Medulla oblongata (tissue), 1 donor: ENCODE data around the gene BRAF.
"Not testable (repeated sequence)": the region's sequence is repeated elsewhere in the genome, so short reads cannot be mapped to it uniquely, and the experiment has no call there.

Experiments used
- DNase-seq: peaks from one replicate; pipeline ENCODE4 v3.0.0-alpha.2; 2015; ENCODE audit errors: extremely low spot score

Gene BRAF

GRCh38 chr7:140712392-140712791 lies 212.3 kb downstream of the BRAF start:
- DNase-seq: not testable (repeated sequence)

DNA sequence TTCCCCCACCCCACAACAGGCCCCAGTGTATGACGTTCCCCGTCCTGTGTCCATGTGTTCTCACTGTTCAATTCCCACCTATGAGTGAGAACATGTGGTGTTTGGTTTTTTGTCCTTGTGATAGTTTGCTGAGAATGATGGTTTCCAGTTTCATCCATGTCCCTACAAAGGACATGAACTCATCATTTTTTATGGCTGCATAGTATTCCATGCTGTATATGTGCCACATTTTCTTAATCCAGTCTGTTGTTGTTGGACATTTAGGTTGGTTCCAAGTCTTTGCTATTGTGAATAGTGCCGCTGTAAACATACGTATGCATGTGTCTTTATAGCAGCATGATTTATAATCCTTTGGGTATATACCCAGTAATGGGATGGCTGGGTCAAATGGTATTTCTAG lies 216.0 kb downstream of the BRAF start:
- not testable (repeated sequence) for DNase-seq

DNA sequence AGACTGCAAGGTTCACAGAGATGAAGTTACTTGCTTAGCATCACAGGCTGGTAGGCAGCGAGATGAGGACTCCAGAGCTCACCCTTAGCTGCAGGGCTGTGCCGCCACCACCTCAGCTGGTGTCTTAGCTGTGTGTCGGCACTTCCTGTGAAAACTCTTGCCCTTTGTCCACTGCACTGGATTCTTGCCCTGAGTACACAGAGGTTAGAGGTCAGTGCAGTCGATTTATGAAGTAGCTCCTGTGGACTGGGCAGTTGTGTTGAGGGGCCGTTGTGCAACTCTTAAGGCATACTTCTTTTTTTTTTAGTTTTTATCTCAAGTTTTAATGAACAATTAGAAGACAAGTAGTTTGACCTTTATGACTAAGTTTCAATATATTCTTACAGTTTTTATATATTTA lies 217.6 kb downstream of the BRAF start:
- no peak for DNase-seq

DNA sequence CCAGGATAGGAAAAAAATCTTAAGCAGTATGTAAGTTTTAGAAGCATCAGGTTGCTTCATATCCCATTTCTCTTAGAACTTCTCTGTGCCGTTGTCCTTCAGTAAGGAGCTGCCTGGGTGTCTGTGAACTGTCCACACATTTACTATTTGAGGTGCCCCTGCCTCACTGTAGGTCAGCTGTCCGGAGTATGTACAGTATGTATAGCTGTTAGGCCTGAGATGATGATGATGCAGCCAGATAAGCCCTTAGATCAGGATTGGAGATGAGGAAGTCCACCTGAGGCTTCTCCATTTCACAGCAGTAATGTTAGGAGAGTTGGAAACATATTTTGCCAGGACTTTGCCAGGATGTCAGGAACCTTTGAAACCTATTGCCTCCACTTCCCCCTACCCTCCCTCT lies 220.5 kb downstream of the BRAF start:
- no peak for DNase-seq

DNA sequence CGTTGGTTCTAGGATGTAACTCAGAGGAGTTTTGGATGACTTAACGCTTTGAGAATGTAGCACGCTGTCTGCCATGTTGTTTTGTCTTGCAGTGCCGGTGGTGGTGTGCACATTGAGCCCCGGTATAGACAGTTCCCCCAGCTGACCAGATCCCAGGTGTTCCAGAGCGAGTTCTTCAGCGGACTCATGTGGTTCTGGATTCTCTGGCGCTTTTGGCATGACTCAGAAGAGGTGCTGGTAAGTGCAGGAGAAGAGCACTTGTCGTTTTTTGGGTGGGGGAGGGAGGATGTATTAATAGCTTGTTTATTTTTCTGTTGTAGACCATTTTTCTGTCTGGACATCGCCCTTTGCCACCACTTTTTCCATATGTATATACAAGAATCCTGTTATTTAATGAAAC lies 222.0 kb downstream of the BRAF start:
- no peak for DNase-seq

- DNase-seq: no peak
Measured at GRCh38 chr7:140698477-140698876, 226.3 kb downstream of the BRAF start.

DNA sequence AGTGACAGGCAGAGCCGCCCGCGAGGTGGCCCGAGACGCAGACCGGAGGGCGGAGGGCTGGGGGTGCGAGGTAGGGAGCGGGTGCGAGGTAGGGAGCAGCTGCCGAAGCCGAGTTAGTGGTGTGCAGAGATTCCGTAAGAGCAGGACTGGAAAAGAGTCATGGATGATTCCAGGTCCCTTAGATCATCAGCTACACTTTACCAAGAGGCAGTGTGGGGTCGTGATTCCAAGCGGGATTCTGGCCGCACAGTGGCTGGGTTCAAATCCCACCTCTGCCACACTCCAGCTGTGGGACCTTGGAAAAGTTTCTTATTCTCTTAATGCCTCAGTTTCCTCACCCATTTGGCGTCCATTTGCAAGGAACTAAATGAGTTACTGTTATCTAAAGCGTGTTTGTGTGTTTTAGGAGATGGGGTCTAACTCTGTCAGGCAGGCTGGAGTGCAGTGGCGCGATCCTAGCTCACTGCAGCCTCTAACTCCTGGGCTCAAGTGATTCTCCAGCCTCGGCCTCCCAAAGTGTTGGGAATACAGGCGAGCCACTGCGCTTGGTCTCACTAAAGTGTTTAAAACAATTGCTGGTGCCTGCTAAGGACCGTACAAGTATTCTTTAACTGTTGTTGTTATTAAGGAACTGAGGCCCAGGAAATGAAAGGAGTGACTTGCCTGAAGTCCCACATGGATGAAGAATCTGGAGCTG lies 227.1 kb downstream of the BRAF start:
- no peak for DNase-seq

DNA sequence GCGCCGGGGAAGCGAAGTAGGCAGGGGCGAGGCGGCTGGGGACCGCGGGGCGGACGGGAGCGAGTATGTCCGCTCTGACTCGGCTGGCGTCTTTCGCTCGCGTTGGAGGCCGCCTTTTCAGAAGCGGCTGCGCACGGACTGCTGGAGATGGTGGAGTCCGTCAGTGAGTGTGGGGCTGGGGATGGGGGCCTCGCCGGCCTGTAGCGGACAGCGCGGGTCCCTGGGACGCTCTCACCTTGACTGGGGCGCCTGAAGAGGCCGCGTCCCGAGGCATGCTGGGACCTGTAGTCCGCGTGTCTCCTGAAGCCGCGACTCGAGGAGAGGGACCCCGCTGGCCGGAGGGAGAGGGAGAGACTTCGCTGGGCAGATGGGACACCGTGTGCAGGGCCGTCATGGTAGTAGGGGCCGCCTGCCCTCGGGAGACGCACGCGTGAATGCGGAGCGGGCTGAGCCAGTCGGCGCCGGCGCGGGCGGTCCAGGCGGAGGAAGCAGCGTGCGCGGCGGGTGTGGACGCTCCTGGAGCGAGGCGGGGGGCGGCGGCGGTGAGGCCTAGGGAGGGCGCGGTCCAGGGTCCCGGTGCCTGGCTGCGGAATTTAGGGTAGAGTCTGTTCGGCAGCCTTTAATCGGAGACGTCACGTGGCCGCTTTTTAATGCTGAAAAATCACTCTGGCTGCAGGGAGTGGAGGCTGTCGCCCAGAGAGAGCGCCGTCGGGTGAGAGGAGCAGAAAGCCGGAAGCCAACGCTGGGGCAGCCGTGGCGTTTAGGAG lies 227.9 kb downstream of the BRAF start, which contains the start of gene NDUFB2:
Gene NDUFB2 (plus strand): TSS at position 29 of the 767 bp plus-strand sequence. CDS start 37 bp downstream, at position 66.
- DNase-seq: peak; percentile 90

DNA sequence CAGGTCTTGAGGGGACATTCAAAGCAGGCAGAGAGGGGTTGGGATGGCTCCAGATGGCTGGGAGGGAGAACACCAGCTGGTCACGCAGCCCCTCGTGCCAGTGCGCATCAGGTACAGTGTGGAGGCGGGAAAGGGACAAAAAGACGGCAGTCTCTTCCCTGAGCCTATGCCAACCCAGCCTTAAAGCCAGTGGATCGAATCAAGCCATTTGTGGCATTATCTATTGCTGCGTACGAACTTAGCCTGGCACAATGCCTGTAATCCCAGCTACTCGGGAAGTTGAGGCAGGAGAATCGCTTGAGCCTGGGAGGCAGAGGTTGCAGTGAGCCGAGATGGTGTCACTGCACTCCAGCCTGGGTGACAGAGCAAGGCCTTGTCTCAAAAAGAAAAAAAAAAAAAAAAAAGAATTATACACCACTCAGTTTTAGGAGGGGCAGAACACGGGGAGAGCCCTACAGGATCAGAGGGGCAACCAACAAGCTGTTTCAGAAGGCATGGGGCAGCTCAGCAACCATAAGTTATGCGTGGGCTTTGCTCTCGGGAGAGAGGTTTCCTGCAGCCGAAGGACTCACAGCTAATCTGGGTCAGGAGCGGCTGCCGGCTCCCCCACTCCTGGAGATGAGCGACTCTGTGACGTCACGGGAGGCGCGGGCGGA lies 228.6 kb downstream of the BRAF start:
- DNase-seq: peak; percentile 95

- DNase-seq: no peak
Measured at GRCh38 chr7:140695381-140695780, 229.3 kb downstream of the BRAF start.

- no peak for DNase-seq
Measured at GRCh38 chr7:140694592-140694991, 230.1 kb downstream of the BRAF start.

GRCh38 chr7:140693849-140694248 lies 230.9 kb downstream of the BRAF start:
- not testable (repeated sequence) for DNase-seq

DNA sequence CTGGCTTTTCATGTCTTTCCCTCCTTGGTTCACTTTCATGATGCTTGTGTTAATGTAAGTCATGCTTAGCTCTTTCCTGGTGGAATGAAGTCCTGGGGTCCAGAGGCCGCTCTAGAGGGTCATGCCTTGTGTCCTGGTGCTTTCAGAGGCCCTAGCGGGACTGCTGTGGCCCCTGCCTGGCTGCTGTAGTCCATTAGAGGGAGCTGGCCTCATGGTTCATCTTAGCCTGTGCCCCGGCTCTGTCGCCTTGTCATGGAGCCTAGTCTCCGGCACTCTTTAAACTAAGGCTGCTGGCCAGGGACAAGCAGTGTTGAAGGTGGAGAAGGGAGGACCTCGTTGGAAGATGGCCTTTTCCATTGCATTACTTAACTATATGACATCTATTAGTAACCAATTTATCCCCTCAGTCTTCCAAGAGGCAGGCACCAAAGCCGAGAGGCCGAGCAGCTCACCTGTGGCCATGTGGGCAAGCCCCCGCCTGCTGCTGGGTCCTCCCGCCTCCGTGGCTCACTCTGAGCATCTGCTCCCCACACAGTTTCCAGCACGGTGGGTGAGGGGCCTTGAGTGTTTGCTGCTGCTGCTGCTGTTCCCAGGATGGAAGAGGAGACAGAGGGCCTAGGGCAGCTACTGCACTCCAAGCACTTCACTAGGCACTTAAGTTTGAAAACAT lies 233.2 kb downstream of the BRAF start:
- no peak for DNase-seq

GRCh38 chr7:140689199-140690152 lies 235.3 kb downstream of the BRAF start:
- no peak for DNase-seq

DNA sequence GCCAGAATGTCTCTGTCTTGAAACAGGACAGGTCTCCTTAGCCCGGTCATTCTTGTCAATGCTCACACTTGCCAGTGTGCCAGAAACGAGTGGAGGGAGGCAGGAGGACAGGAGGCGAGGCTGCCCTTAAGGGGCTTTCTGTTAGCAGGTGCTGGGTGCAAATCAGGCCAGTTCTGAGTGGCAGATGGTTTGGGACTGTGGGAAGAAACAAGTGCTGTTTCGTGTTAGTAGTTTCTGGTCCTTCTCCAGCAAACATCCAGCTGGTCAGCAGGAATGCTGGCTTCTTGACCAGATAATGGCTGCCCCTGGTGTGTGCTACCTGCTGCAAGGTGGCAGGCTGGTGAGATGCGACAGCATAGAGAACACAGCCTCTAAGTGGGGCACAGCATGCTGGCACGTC lies 236.4 kb downstream of the BRAF start:
- DNase-seq: no peak

- DNase-seq: no peak
Measured at GRCh38 chr7:140686921-140687320, 237.8 kb downstream of the BRAF start.

- DNase-seq: no peak
Measured at GRCh38 chr7:140685407-140686087, 239.2 kb downstream of the BRAF start.

DNA sequence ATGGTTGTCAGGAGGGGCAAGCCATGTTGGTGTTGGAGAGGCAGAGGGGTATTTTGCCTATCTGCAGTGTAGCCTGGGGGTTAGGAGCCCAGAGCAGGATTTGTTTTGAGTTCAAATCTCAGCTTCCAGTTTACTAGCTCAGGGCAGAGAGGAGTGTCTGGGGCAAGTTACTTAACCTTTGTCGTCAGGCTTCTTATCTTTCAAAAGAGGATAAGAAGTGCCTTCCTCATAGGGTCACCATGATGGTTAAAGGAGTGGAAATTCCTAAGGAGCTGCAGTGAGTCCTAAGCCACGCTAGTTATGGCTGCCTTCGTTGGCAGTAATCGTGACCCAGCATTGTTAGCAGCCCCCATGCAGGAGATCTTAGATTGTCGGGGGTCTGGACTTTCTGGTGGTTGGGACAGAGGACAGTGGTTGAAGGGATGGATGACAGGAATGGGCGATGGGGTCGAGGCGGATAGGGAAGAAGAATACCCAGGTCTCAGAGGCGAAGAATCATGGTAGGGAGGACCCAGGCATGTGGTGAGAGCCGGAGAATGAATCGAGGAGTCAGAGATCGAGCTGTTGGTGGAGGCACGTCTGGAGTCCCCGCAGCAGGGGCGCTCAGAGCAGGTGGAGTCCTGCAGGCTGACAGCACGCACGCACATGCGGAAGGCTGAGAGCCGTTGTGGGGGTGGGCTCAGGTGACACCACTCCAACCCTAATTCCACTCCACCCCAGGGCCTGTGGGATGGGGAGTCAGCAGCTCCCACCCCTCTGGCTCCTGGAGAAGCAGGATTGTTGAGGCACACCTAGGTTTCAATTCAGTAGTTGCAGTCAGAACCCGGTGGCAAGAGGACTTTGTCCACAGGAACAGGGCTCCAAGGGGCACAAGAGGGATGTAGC lies 240.4 kb downstream of the BRAF start:
- DNase-seq: no peak

- peak; percentile 63 for DNase-seq
Measured at GRCh38 chr7:140683657-140684056, 241.1 kb downstream of the BRAF start.
